IPS DF 4.7 (cell line): ENCODE measurements around the gene MCU.
"Not testable (repeated sequence)": the region's sequence is repeated elsewhere in the genome, so short reads cannot be mapped to it uniquely, and the experiment has no call there.

Source experiments
- DNase-seq: peaks from one replicate; pipeline ENCODE4 v3.0.0-alpha.2; 2013; ENCODE audit warnings: low spot score; ENCODE audit errors: extremely low read depth

Gene MCU

DNA sequence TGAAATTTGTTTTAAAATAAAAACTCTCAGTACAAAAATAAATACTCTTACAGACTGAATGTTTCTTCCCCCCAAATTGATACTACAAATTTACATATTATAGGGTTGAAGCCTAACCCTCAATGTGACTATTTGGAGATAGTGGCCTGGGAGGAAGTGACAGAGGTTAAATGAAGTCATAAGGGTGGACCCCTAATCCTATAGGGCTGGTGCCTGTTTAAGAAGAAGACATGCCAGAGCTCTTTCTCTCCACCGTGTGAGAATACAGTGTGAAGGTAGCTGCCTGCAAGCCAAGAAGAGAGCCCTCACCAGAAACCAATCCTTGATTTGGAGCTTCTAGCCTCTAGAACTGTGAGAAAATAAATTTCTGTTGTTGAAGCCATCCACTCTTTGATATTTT lies 67.6 kb downstream of the MCU start:
- DNase-seq = no peak

DNA sequence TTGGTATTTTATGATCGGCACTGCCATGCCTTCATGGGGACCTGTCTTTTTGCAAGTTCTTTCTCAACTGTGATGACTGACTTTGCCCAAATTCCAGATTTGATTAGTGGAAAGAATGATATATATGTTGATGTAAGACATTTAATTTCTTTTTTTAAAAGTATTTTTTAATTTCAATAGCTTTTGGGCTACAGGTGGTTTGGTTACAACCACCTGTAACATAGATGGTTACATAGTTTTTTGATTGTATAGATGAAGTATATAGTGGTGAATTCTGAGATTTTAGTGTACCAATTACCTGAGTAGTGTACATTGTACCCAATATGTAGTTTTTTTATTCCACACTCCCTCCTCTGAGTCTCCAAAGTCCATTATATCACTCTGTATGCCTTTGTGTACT lies 69.6 kb downstream of the MCU start:
- DNase-seq = no peak

GRCh38 chr10:72762042-72762441 lies 70.1 kb downstream of the MCU start:
- no peak for DNase-seq

DNA sequence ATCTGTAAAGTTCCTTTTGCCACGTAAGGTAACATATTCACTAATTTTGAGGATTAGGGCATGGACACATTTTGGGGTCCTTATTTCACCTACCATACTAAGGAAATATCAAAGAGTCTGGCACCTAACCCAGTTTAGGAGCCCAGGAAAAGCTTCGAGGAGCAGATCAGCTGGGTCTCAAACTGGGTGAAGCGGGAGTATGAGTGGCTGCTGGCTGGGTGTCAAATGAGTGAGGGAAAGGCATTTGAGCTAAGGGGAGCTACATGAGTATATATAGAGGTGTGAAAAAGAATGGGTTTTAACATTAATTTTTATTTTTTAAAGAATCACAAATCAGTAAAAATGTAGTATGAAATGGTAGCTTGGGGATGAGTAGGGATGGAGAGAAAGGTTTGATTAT lies 71.3 kb downstream of the MCU start:
- DNase-seq = no peak

GRCh38 chr10:72764151-72764550 lies 72.2 kb downstream of the MCU start:
- no peak for DNase-seq

DNA sequence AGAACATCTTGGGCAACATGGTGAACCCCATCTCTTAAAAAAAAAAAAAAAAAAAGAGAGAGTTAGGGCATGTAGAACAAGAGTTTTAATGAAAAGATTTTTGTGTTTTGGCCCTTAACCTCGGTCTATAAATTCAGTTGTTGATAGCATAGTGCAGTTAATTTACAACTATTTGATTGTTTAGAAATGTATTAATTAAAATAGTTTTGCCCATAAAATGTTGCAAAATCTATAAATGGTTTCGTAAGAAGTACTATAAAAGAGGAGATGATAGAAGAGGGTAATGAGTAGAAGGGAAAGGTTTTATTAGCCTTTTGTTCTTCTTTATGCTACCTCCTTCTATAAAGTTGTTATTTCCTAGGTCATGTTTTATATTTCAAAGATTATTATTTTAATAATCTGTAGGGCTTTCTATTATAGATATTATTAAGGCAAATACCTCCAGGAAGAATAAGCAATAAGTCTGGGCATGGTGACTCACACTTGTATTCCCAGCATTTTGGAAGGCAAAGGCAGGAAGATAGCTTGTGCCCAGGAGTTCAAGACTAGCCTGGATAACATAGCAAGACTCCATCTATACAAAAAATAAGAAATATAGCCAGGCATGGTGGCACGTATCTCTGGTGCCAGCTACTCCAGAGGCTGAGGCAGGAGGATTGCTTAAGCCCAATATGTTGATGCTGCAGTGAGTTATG lies 73.3 kb downstream of the MCU start:
- no peak for DNase-seq

GRCh38 chr10:72771195-72771594 lies 79.3 kb downstream of the MCU start:
- DNase-seq = not testable (repeated sequence)

DNA sequence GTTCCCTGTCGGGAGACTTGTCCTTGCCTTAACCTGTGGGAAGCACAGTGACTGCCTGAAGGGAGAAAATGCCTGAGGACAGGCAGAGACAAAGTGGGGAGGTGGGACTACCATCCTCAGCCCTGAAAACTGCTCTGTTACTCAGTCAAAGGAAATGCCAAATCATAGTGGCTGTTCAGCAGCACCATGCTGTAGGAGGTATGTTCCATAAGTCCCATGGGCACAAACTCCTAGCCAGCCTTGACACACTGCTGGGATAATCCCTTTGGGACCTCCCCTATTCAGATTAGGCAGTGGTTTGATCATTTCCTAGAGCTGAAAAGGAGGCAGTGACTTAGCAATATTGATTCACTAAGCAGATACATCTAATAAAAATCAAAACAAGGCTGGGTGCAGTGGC lies 80.1 kb downstream of the MCU start:
- DNase-seq = no peak

- no peak for DNase-seq
Observed at GRCh38 chr10:72779874-72780273, 87.9 kb downstream of the MCU start.

DNA sequence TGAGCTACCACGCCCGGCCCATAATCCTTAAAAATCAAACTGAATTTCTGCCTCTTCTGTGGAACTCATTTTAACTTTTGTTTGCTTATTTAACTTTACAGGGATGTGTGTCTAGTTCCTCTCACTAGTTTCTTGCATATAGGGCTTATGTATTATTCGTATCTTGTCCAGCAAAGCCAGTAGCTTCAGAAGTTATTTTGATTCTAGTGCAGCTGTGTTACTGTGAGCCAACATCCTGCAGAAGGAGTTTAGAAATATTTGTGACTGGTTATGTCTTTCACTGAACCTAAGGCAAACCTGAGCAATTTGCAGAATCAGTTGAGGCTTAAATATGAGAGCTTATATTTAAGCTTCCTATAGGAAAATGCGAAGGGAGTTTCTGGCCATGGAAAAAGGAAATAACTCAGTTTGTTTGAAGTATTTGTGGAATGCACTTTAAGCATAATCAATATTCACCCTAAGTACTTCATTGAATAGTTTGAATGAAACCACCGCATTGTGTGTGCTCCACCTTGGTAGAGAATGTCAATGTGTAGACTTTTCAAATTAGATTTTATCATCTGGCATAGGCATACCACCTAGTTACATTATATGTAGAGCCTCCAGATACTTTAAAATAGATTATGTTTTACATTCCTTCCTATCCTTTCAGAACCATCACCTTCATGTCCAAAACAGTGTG lies 90.8 kb downstream of the MCU start:
- no peak for DNase-seq

GRCh38 chr10:72783410-72783833 lies 91.5 kb downstream of the MCU start:
- no peak for DNase-seq

DNA sequence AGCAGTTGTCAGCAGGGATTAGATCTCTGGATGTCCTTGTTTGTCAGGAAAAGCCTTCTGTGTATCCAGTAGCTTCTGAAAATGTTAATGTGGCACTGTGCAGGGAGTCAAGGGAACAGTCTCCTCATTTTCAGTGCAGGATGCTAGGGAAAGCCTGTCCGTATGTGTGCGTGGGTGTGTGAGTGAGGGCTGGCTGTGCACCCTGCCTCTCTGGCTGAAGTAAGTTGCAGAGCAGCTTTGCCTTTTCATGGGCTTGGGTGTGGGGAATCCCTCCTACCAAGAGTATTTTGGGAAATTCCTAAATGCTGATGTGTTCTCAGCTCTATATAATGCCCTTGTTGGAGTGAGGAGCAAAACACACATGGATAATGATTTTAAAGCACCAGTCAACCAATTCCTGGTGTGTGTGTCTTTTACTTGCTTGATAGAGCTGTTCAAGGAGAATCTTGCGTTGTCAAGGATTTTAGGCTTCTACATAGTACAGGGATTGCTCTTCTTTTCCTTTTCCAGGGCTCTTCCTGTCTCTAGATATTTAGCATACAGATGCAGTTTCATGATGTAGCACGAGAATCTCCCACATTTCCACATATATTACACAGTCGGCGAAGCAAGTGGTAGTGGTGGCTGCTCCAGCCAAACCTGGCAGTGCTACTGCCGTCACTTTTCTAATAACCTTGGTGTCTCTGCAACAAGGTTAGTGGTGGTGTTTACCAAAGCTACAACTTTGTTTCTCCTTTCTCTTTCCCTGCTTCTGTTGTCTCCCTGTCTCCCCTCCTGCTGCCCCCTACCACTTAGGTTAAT lies 92.8 kb downstream of the MCU start:
- DNase-seq = no peak

GRCh38 chr10:72785409-72785808 lies 93.5 kb downstream of the MCU start:
- DNase-seq = no peak

GRCh38 chr10:72790216-72790990 lies 98.5 kb downstream of the MCU start:
- no peak for DNase-seq

GRCh38 chr10:72792288-72792687 lies 100.3 kb downstream of the MCU start:
- no peak for DNase-seq

- no peak for DNase-seq
Observed at GRCh38 chr10:72793752-72794151, 101.8 kb downstream of the MCU start.

GRCh38 chr10:72794260-72794659 lies 102.3 kb downstream of the MCU start:
- DNase-seq = no peak

DNA sequence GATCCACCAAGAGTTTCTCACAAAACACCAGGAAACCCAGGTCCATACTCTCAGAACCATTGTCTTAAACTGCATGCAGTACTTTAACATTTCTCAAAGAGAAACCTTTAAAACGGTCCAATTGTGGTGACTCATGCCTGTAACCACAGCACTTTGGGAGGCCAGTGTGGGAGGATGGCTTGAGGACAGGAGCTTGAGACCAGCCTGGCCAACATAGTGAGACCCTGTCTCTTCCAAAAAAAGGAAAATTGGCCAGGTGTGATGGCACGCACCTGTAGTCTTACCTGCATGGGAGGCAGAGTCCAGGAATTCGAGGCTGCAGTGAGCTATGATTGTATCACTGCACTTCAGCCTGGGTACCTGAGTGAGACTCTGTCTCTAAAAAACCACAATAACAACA lies 104.1 kb downstream of the MCU start:
- DNase-seq = no peak

GRCh38 chr10:72796538-72796937 lies 104.6 kb downstream of the MCU start:
- DNase-seq = no peak

DNA sequence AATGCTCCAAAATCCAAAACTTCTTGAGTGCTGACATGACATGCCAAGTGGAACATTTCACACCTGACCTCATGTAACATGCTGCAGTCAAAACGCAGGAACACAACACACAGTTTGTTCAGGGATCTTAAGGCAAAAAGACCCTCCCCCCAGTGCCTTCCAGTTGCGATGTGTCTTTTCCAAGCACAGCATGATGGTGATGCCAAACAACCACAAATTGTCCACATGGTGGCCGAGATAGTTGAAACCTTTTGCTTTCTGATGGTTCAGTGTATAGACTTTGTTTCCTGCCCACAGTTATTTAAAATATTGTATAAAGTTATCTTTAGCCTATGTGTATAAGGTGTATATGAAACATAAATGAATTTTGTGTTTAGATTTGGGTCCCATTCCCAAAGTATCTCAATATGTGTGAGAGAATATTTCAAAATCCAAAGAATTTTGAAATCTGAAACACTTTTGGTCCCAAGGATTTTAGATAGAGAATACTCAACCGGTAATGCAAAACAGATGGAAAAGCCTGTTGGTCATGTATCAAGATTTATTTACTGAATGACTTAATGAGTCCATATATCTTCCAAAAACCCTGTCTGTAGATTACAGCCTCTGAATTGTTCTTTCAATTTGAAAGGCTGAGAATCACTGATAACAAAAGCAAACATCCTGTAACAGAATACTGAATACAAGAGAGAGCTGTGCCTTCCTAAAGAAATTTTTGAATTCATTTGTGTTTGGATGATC lies 108.2 kb downstream of the MCU start:
- DNase-seq = no peak

GRCh38 chr10:72800741-72801092 lies 108.8 kb downstream of the MCU start:
- DNase-seq = no peak
